Measurements from ENCODE around the gene CAB39L.

Gene CAB39L

DNA sequence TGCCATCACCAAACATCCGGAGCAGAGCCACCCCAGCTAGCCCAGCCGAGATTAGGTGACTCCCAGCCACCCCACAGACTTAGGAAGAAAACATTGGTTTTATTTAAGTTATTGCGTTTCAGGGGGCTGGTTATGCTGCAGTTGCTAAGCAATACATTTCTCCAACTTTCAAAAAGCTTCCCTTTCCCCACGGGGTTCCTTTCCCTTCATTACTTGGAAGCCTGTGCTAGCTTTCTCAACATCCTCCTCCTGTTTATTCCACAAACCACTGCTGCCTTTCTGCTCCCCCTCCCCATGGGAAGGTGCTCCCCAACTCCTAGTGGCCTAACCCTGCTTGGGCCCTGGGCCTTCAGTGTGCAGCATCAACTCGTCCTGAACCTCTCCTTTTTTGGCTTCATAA lies 143.6 kb downstream of the CAB39L start:
- Histone ChIP-seq H3K18ac (ENCODE audit: low read depth in 1 of 2, low read length in 2 of 2) (no peak overlapping the region), H2BK12ac (ENCODE audit: low read length in 2 of 2) (no peak overlapping the region), H4K91ac (ENCODE audit: low read length) (no peak overlapping the region), H3K36me3 (ENCODE audit: control insufficient read depth in 1 of 2, insufficient read depth in 2 of 2, low read depth in 1 of 2, low read length in 2 of 2) (peaks cover 0 to under 1% of the 10 kb centered on the region in 2 experiments), H4K8ac (ENCODE audit: low read length) (no peak overlapping the region), H2BK120ac (ENCODE audit: low read depth, low read length) (no peak overlapping the region), H3K27ac (ENCODE audit: low read length, poor library complexity, severe bottlenecking) (no peak overlapping the region), H2BK15ac (ENCODE audit: low read depth, poor library complexity, severe bottlenecking) (no peak overlapping the region), H3K23ac (ENCODE audit: low read length in 2 of 2) (no peak overlapping the region), H3K4me3 (ENCODE audit: insufficient read depth in 1 of 2, low read depth in 1 of 2, low read length in 2 of 2) (no peak overlapping the region), H3K27me3 (ENCODE audit: control insufficient read depth in 1 of 2, insufficient read depth in 1 of 2, low read length in 2 of 2) (no peaks in the 10 kb centered on the region), H3K4ac (ENCODE audit: low read depth in 1 of 2, low read length in 2 of 2) (no peak overlapping the region), H3K4me2 (ENCODE audit: low read length, poor library complexity, severe bottlenecking) (no peak overlapping the region), H3K9me3 (ENCODE audit: control insufficient read depth, low read length) (no peaks in the 10 kb centered on the region), H2AK5ac (ENCODE audit: low read length, severe bottlenecking) (no peak overlapping the region), H3K4me1 (ENCODE audit: control insufficient read depth, insufficient read depth, low read depth, low read length) (peaks cover 4% of the 10 kb centered on the region), H3K79me1 (replicated peaks; ENCODE audit: low read length, poor library complexity, severe bottlenecking) (no peaks in the 10 kb centered on the region), H3K9ac (ENCODE audit: low read length) (no peak overlapping the region), H3K14ac (ENCODE audit: low read length in 2 of 2) (no peak overlapping the region), H2AFZ (ENCODE audit: low read depth, low read length) (no peak overlapping the region), H2BK5ac (ENCODE audit: low read depth, low read length, poor library complexity, severe bottlenecking) (no peak overlapping the region)
- DNase-seq, result no peak
- WGBS, result 73% methylated on average over 4 of the region's 5 CpGs

DNA sequence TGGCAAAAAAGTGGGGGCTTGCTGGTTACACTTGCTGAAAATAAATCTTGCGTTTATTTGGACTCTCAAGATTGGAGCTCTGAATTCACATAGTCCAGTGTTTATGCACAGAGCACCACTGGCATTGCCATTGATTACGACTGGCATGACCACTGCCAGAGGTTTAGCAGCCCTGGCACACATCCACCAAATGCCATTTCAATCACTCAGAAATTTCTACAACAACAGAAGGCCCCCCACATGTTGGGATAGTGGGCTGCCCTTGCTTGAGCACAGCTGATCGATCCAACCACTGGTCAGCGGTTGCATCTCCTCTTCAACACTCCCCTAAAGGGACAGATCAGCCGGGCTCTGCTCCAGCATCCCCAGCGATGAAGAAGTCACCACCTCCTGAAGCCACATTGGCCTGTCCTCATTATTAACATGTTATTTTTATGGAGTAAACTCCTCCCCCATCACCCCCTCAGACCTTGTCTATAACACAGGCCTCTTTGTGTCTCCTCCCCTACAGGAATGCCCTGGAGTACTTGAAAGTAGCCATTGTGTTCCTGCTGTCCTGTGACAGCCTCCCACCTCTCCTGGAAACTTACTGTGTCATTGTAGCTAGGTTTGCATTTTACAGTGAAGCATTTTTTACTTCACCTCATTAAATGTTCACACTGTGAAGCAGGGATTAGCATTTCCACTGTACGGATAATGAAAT lies 144.8 kb downstream of the CAB39L start:
- Histone ChIP-seq H3K27ac (ENCODE audit: low read length, poor library complexity, severe bottlenecking) (no peak overlapping the region), H2AFZ (ENCODE audit: low read depth, low read length) (no peak overlapping the region), H2BK5ac (ENCODE audit: low read depth, low read length, poor library complexity, severe bottlenecking) (no peak overlapping the region), H3K4ac (ENCODE audit: low read depth in 1 of 2, low read length in 2 of 2) (no peak overlapping the region), H3K36me3 (ENCODE audit: control insufficient read depth in 1 of 2, insufficient read depth in 2 of 2, low read depth in 1 of 2, low read length in 2 of 2) (no peaks in the 10 kb centered on the region), H3K4me1 (ENCODE audit: control insufficient read depth, insufficient read depth, low read depth, low read length) (peaks cover 5% of the 10 kb centered on the region), H3K27me3 (ENCODE audit: control insufficient read depth in 1 of 2, insufficient read depth in 1 of 2, low read length in 2 of 2) (no peaks in the 10 kb centered on the region), H3K23ac (ENCODE audit: low read length in 2 of 2) (no peak overlapping the region), H2BK15ac (ENCODE audit: low read depth, poor library complexity, severe bottlenecking) (no peak overlapping the region), H2BK120ac (ENCODE audit: low read depth, low read length) (no peak overlapping the region), H3K79me1 (replicated peaks; ENCODE audit: low read length, poor library complexity, severe bottlenecking) (no peaks in the 10 kb centered on the region), H2BK12ac (ENCODE audit: low read length in 2 of 2) (no peak overlapping the region), H3K9me3 (ENCODE audit: control insufficient read depth, low read length) (no peaks in the 10 kb centered on the region), H4K8ac (ENCODE audit: low read length) (no peak overlapping the region), H3K18ac (ENCODE audit: low read depth in 1 of 2, low read length in 2 of 2) (no peak overlapping the region), H3K14ac (ENCODE audit: low read length in 2 of 2) (no peak overlapping the region), H4K91ac (ENCODE audit: low read length) (no peak overlapping the region), H3K4me2 (ENCODE audit: low read length, poor library complexity, severe bottlenecking) (no peak overlapping the region), H2AK5ac (ENCODE audit: low read length, severe bottlenecking) (no peak overlapping the region), H3K9ac (ENCODE audit: low read length) (no peak overlapping the region), H3K4me3 (ENCODE audit: insufficient read depth in 1 of 2, low read depth in 1 of 2, low read length in 2 of 2) (no peak overlapping the region)
- no peak for DNase-seq
- WGBS, result 89% methylated on average over 7 of the region's 7 CpGs

DNA sequence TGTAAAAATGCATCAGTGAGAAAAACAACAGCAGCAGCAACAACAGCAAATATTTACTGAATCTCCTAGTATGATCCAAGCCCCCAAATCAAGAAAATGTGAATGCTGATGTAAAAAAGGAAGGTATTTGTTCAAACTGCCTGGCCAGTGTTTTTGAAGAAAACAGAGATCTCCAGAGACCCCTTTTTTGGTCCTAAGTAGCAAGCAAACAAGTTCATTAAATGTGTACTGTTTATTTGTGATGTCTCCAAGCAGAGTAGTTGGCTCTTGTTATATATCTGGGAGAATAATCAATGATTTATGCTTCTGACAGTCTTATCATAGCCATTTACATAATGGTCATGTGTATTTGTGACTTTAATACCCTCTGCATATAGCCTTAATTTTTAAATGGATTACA lies 145.4 kb downstream of the CAB39L start:
- Histone ChIP-seq H2BK120ac (ENCODE audit: low read depth, low read length) (no peak overlapping the region), H3K27ac (ENCODE audit: low read length, poor library complexity, severe bottlenecking) (no peak overlapping the region), H3K27me3 (ENCODE audit: control insufficient read depth in 1 of 2, insufficient read depth in 1 of 2, low read length in 2 of 2) (no peaks in the 10 kb centered on the region), H2BK15ac (ENCODE audit: low read depth, poor library complexity, severe bottlenecking) (no peak overlapping the region), H2AFZ (ENCODE audit: low read depth, low read length) (no peak overlapping the region), H3K36me3 (ENCODE audit: control insufficient read depth in 1 of 2, insufficient read depth in 2 of 2, low read depth in 1 of 2, low read length in 2 of 2) (no peaks in the 10 kb centered on the region), H4K8ac (ENCODE audit: low read length) (no peak overlapping the region), H3K4me3 (ENCODE audit: insufficient read depth in 1 of 2, low read depth in 1 of 2, low read length in 2 of 2) (no peak overlapping the region), H3K4ac (ENCODE audit: low read depth in 1 of 2, low read length in 2 of 2) (no peak overlapping the region), H3K23ac (ENCODE audit: low read length in 2 of 2) (no peak overlapping the region), H3K4me2 (ENCODE audit: low read length, poor library complexity, severe bottlenecking) (no peak overlapping the region), H3K18ac (ENCODE audit: low read depth in 1 of 2, low read length in 2 of 2) (no peak overlapping the region), H3K79me1 (replicated peaks; ENCODE audit: low read length, poor library complexity, severe bottlenecking) (no peaks in the 10 kb centered on the region), H3K14ac (ENCODE audit: low read length in 2 of 2) (no peak overlapping the region), H2BK12ac (ENCODE audit: low read length in 2 of 2) (no peak overlapping the region), H2BK5ac (ENCODE audit: low read depth, low read length, poor library complexity, severe bottlenecking) (no peak overlapping the region), H3K9me3 (ENCODE audit: control insufficient read depth, low read length) (no peaks in the 10 kb centered on the region), H2AK5ac (ENCODE audit: low read length, severe bottlenecking) (no peak overlapping the region), H3K9ac (ENCODE audit: low read length) (no peak overlapping the region), H4K91ac (ENCODE audit: low read length) (no peak overlapping the region), H3K4me1 (ENCODE audit: control insufficient read depth, insufficient read depth, low read depth, low read length) (peaks cover 2% of the 10 kb centered on the region)
- no peak for DNase-seq

DNA sequence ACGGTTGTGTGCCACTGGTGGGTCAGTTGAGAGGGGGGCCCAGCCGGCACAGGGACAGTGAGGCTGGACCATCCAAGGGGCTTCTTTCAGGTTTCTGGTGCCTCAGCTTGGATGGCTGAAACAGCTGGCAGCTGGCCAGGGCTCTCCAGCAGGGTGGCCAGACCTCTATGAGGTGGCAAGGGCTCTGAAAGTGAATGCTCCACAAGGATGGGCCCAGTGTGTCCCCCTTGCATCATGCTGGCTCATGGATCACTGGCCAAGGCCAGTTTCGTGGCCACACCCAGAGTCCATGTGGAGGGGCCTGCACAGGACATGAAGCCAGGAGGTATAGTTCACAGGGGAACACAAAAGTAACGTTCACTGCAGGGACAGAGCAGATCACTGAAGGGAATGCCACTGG lies 146.5 kb downstream of the CAB39L start:
- Histone ChIP-seq H2BK12ac (ENCODE audit: low read length in 2 of 2) (no peak overlapping the region), H2BK120ac (ENCODE audit: low read depth, low read length) (no peak overlapping the region), H3K27ac (ENCODE audit: low read length, poor library complexity, severe bottlenecking) (no peak overlapping the region), H2AK5ac (ENCODE audit: low read length, severe bottlenecking) (no peak overlapping the region), H4K8ac (ENCODE audit: low read length) (no peak overlapping the region), H2BK15ac (ENCODE audit: low read depth, poor library complexity, severe bottlenecking) (no peak overlapping the region), H3K4me3 (ENCODE audit: insufficient read depth in 1 of 2, low read depth in 1 of 2, low read length in 2 of 2) (no peak overlapping the region), H3K4me1 (ENCODE audit: control insufficient read depth, insufficient read depth, low read depth, low read length) (peaks cover 4% of the 10 kb centered on the region), H3K36me3 (ENCODE audit: control insufficient read depth in 1 of 2, insufficient read depth in 2 of 2, low read depth in 1 of 2, low read length in 2 of 2) (no peaks in the 10 kb centered on the region), H3K4ac (ENCODE audit: low read depth in 1 of 2, low read length in 2 of 2) (no peak overlapping the region), H3K27me3 (ENCODE audit: control insufficient read depth in 1 of 2, insufficient read depth in 1 of 2, low read length in 2 of 2) (no peaks in the 10 kb centered on the region), H2AFZ (ENCODE audit: low read depth, low read length) (no peak overlapping the region), H3K9ac (ENCODE audit: low read length) (no peak overlapping the region), H4K91ac (ENCODE audit: low read length) (no peak overlapping the region), H2BK5ac (ENCODE audit: low read depth, low read length, poor library complexity, severe bottlenecking) (no peak overlapping the region), H3K14ac (ENCODE audit: low read length in 2 of 2) (no peak overlapping the region), H3K79me1 (replicated peaks; ENCODE audit: low read length, poor library complexity, severe bottlenecking) (no peaks in the 10 kb centered on the region), H3K9me3 (ENCODE audit: control insufficient read depth, low read length) (no peaks in the 10 kb centered on the region), H3K18ac (ENCODE audit: low read depth in 1 of 2, low read length in 2 of 2) (no peak overlapping the region), H3K23ac (ENCODE audit: low read length in 2 of 2) (no peak overlapping the region), H3K4me2 (ENCODE audit: low read length, poor library complexity, severe bottlenecking) (no peak overlapping the region)
- no peak for DNase-seq
- WGBS, result 87% methylated on average over 4 of the region's 4 CpGs
